SK-N-SH (cell line): Measurements from ENCODE around the gene ZNF780A. TPM values are rescaled to one million over a fixed set of nuclear protein-coding genes. Genes with fewer than 3 reads are reported as not detected.

Experiments
- CTCF ChIA-PET: fragments of 300-600, 350-600 bp; formaldehyde crosslinking; extraction: SDS; loops from one replicate; lab custom pipeline; 2021; lab: Yijun Ruan, JAX
- POLR2A ChIA-PET: fragments of 350-600 bp; sonication (Branson Sonifier 250); formaldehyde crosslinking; extraction: SDS; loops from one replicate; lab custom pipeline; 2020; ENCODE audit warnings: antibody characterized with exemption, inconsistent platforms; lab: Yijun Ruan, JAX
- DNase-seq: peaks from one replicate; pipeline ENCODE4 v3.0.0; 2012
- H2AFZ ChIP-seq: fragments of 200-600 bp; sonication (generic); 2 replicates; pipeline ENCODE4 v1.8.1; 2016; ENCODE audit warnings: antibody characterized with exemption, mild to moderate bottlenecking, low read depth
- H3F3A ChIP-seq: fragments of 200-600 bp; sonication (generic); replicated peaks from 2 replicates; pipeline ENCODE3; 2016; ENCODE audit warnings: antibody characterized with exemption, mild to moderate bottlenecking; ENCODE audit not compliant: insufficient read depth
- H3K27ac ChIP-seq, 2 experiments: fragments of 200-500 bp in 1 of 2; fragments of 200-600 bp in 1 of 2; sonication (Bioruptor generic) in 1 of 2; sonication (generic), shearing (Covaris generic) in 1 of 2; 2 replicates each; pipeline versions ENCODE4 v1.5.1 to v1.6.1; 2014 to 2016; ENCODE audit warnings: low read depth in 2 of 2, inconsistent platforms in 1 of 2, low read length in 1 of 2, mild to moderate bottlenecking in 1 of 2, mixed read lengths in 1 of 2
- H3K27me3 ChIP-seq: fragments of 200-600 bp; sonication (generic), shearing (Covaris generic); 2 replicates; pipeline ENCODE4 v1.6.1; 2016; ENCODE audit warnings: mixed run types; ENCODE audit not compliant: insufficient read depth
- H3K36me3 ChIP-seq, 2 experiments: fragments of 200-500 bp in 1 of 2; fragments of 200-600 bp in 1 of 2; sonication (Bioruptor generic) in 1 of 2; sonication (generic) in 1 of 2; replicated peaks in 1 of 2; 2 replicates each; pipeline versions ENCODE3 to v1.5.1; 2014 to 2016; ENCODE audit warnings: low read length in 1 of 2, mild to moderate bottlenecking in 1 of 2; ENCODE audit not compliant: insufficient read depth in 2 of 2, control insufficient read depth in 1 of 2
- H3K4me1 ChIP-seq, 2 experiments: fragments of 200-500 bp in 1 of 2; fragments of 200-600 bp in 1 of 2; sonication (Bioruptor generic) in 1 of 2; sonication (generic), shearing (Covaris generic) in 1 of 2; 2 replicates each; pipeline versions ENCODE4 v1.5.1 to v1.6.1; 2014 to 2016; ENCODE audit warnings: low read depth in 1 of 2, low read length in 1 of 2, mixed run types in 1 of 2; ENCODE audit not compliant: insufficient read depth in 2 of 2, control insufficient read depth in 1 of 2
- H3K4me2 ChIP-seq: fragments of 200-600 bp; sonication (generic), shearing (Covaris generic); 2 replicates; pipeline ENCODE4 v1.6.1; 2017; ENCODE audit warnings: mixed run types
- H3K4me3 ChIP-seq, 2 experiments: fragments of 200-500 bp in 1 of 2; fragments of 200-600 bp in 1 of 2; sonication (Bioruptor generic) in 1 of 2; sonication (generic), shearing (Covaris generic) in 1 of 2; 2 replicates each; pipeline versions ENCODE4 v1.5.1 to v1.8.1; 2014 to 2016; ENCODE audit warnings: low read depth in 2 of 2, inconsistent platforms in 1 of 2, low read length in 1 of 2, mild to moderate bottlenecking in 1 of 2, mixed read lengths in 1 of 2, moderate library complexity in 1 of 2
- H3K79me2 ChIP-seq: fragments of 200-600 bp; sonication (generic); 2 replicates; pipeline ENCODE4 v1.8.1; 2017; ENCODE audit warnings: mild to moderate bottlenecking; ENCODE audit not compliant: insufficient read depth
- H3K9ac ChIP-seq: fragments of 200-600 bp; sonication (generic); 2 replicates; pipeline ENCODE4 v1.6.1; 2017; ENCODE audit warnings: mixed run types
- H3K9me2 ChIP-seq: fragments of 200-600 bp; sonication (generic); 2 replicates; pipeline ENCODE4 v1.6.1; 2017; ENCODE audit warnings: mixed run types
- H3K9me3 ChIP-seq: fragments of 200-600 bp; sonication (generic); 2 replicates; pipeline ENCODE4 v1.6.1; 2017; ENCODE audit warnings: mixed run types, mild to moderate bottlenecking, moderate library complexity
- H4K20me1 ChIP-seq: fragments of 200-600 bp; sonication (generic); 2 replicates; pipeline ENCODE4 v1.6.1; 2017; ENCODE audit warnings: mild to moderate bottlenecking, mixed run types; ENCODE audit not compliant: insufficient read depth
- CHD2 ChIP-seq: fragments of 150-350 bp; IDR thresholded peaks from 2 replicates; pipeline ENCODE4 v1.6.1; 2018; ENCODE audit warnings: low read length; ENCODE audit not compliant: partially characterized antibody
- ELF1 ChIP-seq: IDR thresholded peaks from 2 replicates; pipeline ENCODE4 v1.4.0; 2012
- FOSL2 ChIP-seq: IDR thresholded peaks from 2 replicates; pipeline ENCODE4 v1.4.0; 2012; ENCODE audit warnings: low read depth, mild to moderate bottlenecking, moderate library complexity, borderline replicate concordance
- FOXJ3 ChIP-seq: sonication (generic); formaldehyde crosslinking; IDR thresholded peaks from 2 replicates; pipeline ENCODE4 v1.5.1; 2020; ENCODE audit warnings: mild to moderate bottlenecking, missing genetic modification reagents
- FOXM1 ChIP-seq: IDR thresholded peaks from 2 replicates; pipeline ENCODE4 v1.4.0; 2012; ENCODE audit warnings: low read depth, mild to moderate bottlenecking
- GABPA ChIP-seq: IDR thresholded peaks from 2 replicates; pipeline ENCODE4 v1.4.0; 2012; ENCODE audit warnings: low read depth, mild to moderate bottlenecking
- GATA2 ChIP-seq: sonication (generic); formaldehyde crosslinking; IDR thresholded peaks from 2 replicates; pipeline ENCODE4 v1.5.0; 2020; ENCODE audit warnings: mild to moderate bottlenecking, missing genetic modification reagents
- JUND ChIP-seq: IDR thresholded peaks from 2 replicates; pipeline ENCODE4 v1.4.0; 2012
- MAX ChIP-seq: IDR thresholded peaks from 2 replicates; pipeline ENCODE4 v1.4.0; 2012; ENCODE audit warnings: low read depth
- MXI1 ChIP-seq: IDR thresholded peaks from 2 replicates; pipeline ENCODE4 v1.6.1; 2012; ENCODE audit warnings: mild to moderate bottlenecking, low read depth, low read length, improper control_type of control experiment
- NFIC ChIP-seq: IDR thresholded peaks from 2 replicates; pipeline ENCODE4 v1.4.0; 2012; ENCODE audit warnings: borderline replicate concordance
- NRF1 ChIP-seq: IDR thresholded peaks from 2 replicates; pipeline ENCODE4 v1.6.1; 2012; ENCODE audit warnings: low read depth, mild to moderate bottlenecking, low read length
- PBX3 ChIP-seq: IDR thresholded peaks from 2 replicates; pipeline ENCODE4; 2012
- POLR2AphosphoS5 ChIP-seq: IDR thresholded peaks from 2 replicates; pipeline ENCODE4 v1.6.1; 2012; ENCODE audit warnings: low read depth, low read length
- RFX5 ChIP-seq: IDR thresholded peaks from 2 replicates; pipeline ENCODE4 v1.6.1; 2012; ENCODE audit warnings: mild to moderate bottlenecking, improper control_type of control experiment, low read length
- RXRA ChIP-seq: IDR thresholded peaks from 2 replicates; pipeline ENCODE4 v1.4.0; 2012; ENCODE audit warnings: low read depth, mild to moderate bottlenecking, borderline replicate concordance
- SIN3A ChIP-seq: IDR thresholded peaks from 2 replicates; pipeline ENCODE4 v1.6.1; 2012; ENCODE audit warnings: low read depth, mild to moderate bottlenecking, low read length, moderate library complexity, borderline replicate concordance
- TAF1 ChIP-seq: IDR thresholded peaks from 2 replicates; pipeline ENCODE4 v1.6.1; 2012; ENCODE audit warnings: low read depth, mild to moderate bottlenecking, low read length, moderate library complexity, borderline replicate concordance
- USF2 ChIP-seq: fragments of 150-350 bp; IDR thresholded peaks from 2 replicates; pipeline ENCODE4 v1.6.1; 2017; ENCODE audit warnings: antibody characterized with exemption, low read length, low read depth, borderline replicate concordance
- YY1 ChIP-seq: IDR thresholded peaks from 2 replicates; pipeline ENCODE4 v1.4.0; 2012; ENCODE audit warnings: low read depth, mild to moderate bottlenecking
- WGBS: methylation state at CpG from one replicate; pipeline ENCODE4 v1.1.6; 2017; ENCODE audit warnings: low lambda C conversion rate; 5-methylcytosine and 5-hydroxymethylcytosine counted together
- polyA plus RNA-seq, 3 experiments: library from polyadenylated mRNA; depleted of rRNA; stranded (reverse); fragments of >200 nt; gene quantifications; 2 replicates each; pipeline ENCODE4 v1.2.3, GENCODE V29; 2012

Gene ZNF780A
- polyA plus RNA-seq, 1 of the 3 experiments (the other 2 are of a cell fraction) = 7.1 TPM

- ChIA-PET CTCF (no interaction called here), POLR2A (no interaction called here)
- no peak for TF ChIP-seq NFIC
- TF ChIP-seq MXI1 = no peak
- no peak for TF ChIP-seq FOXM1
- TF ChIP-seq RXRA = no peak
- TF ChIP-seq GABPA = no peak
- no peak for TF ChIP-seq USF2
- no peak for TF ChIP-seq GATA2
- no peaks in the 10 kb centered on the region for H3K27me3 ChIP-seq
- DNase-seq = no peak
- peaks cover 5 to 9% of the 10 kb centered on the region in 2 experiments for H3K36me3 ChIP-seq
- H3K79me2 ChIP-seq = peaks cover 37% of the 10 kb centered on the region
- no peaks in the 10 kb centered on the region for H4K20me1 ChIP-seq
- no peak overlapping the region for H3K9ac ChIP-seq
- H3K4me2 ChIP-seq = no peak overlapping the region
- H3K27ac ChIP-seq = no peak overlapping the region
- no peaks in the 10 kb centered on the region for H3K9me3 ChIP-seq
- H3F3A ChIP-seq = no peaks in the 10 kb centered on the region
- H3K4me3 ChIP-seq = no peak overlapping the region
- H3K4me1 ChIP-seq = peaks cover 0 to 4% of the 10 kb centered on the region in 2 experiments; a peak in 2 of 4 replicates
- 86% methylated on average over 5 of the region's 5 CpGs for WGBS
- no peak overlapping the region for H2AFZ ChIP-seq
- no peaks in the 10 kb centered on the region for H3K9me2 ChIP-seq
Observed at GRCh38 chr19:40088299-40089047, 2.3 kb downstream of the ZNF780A start.

DNA sequence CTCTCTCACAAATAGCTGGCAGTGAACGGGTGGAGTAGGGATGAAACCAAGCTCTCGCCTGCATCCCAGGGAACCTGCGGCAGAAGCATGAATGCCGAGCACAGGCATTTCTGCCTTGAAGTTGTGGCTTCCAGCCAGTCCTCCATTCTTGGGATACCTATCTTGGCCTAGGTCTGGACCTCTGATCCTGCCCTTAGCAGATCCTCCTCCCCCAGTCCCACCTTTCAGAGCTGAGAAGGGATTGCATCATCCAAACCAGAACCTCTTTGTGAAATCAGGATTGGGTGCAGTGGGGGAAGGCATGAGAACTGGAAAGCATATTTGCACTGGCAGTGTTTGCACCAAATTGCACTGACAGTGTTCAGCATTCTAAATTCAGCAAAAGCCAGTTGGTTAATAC, 5.8 kb downstream of the ZNF780A start:
- peaks cover 0 to 2% of the 10 kb centered on the region in 2 experiments; a peak in 1 of 4 replicates for H3K4me1 ChIP-seq
- H3K9me2 ChIP-seq = no peaks in the 10 kb centered on the region
- 0 out of 2 replicates have a peak, but pooled peaks cover under 1% of the 10 kb centered on the region for H3K9me3 ChIP-seq
- no peak overlapping the region for H3K4me3 ChIP-seq
- no peaks in the 10 kb centered on the region for H3F3A ChIP-seq
- POLR2A ChIA-PET = no interaction called here
- CTCF ChIA-PET = no interaction called here
- no peak overlapping the region for H3K4me2 ChIP-seq
- DNase-seq = no peak
- 96% methylated on average over 4 of the region's 4 CpGs for WGBS
- no peak overlapping the region for H2AFZ ChIP-seq
- no peaks in the 10 kb centered on the region for H3K27me3 ChIP-seq
- no peak overlapping the region for H3K9ac ChIP-seq
- H3K36me3 ChIP-seq = peaks cover 24 to 30% of the 10 kb centered on the region in 2 experiments
- no peak overlapping the region for H3K27ac ChIP-seq
- TF ChIP-seq ELF1 (no peak), NRF1 (no peak), SIN3A (no peak), FOXJ3 (CRISPR knock-in tag) (no peak)
- peaks cover 33% of the 10 kb centered on the region for H3K79me2 ChIP-seq
- no peaks in the 10 kb centered on the region for H4K20me1 ChIP-seq

GRCh38 chr19:40081411-40081810, 9.3 kb downstream of the ZNF780A start:
- 96% methylated on average over 1 of the region's 1 CpG for WGBS
- Histone ChIP-seq H3K4me1 (no peaks in the 10 kb centered on the region), H3K4me3 (no peak overlapping the region), H3K36me3 (peaks cover 57 to 60% of the 10 kb centered on the region in 2 experiments), H3F3A (no peaks in the 10 kb centered on the region), H3K9ac (no peak overlapping the region), H2AFZ (no peak overlapping the region), H3K79me2 (peaks cover 5% of the 10 kb centered on the region; the same call in 1 of the 2 replicates), H3K27me3 (no peaks in the 10 kb centered on the region), H3K9me2 (no peaks in the 10 kb centered on the region), H3K9me3 (peaks cover 23% of the 10 kb centered on the region), H3K4me2 (no peak overlapping the region), H4K20me1 (no peaks in the 10 kb centered on the region), H3K27ac (no peak overlapping the region)
- DNase-seq = no peak
- CTCF ChIA-PET = no interaction called here
- POLR2A ChIA-PET = no interaction called here
- TF ChIP-seq POLR2AphosphoS5 (no peak), NFIC (no peak), PBX3 (no peak), MXI1 (no peak), YY1 (no peak), TAF1 (no peak), RFX5 (no peak), JUND (no peak), CHD2 (no peak), FOSL2 (no peak), GABPA (no peak), MAX (no peak), SIN3A (no peak)
